Measurements from ENCODE around the gene TKFC. TPM values are rescaled to one million over a fixed set of nuclear protein-coding genes. Genes with fewer than 3 reads are reported as not detected.

The TKFC gene
- total RNA-seq, 4 donors from 2014 or later = 32.9 to 103 (median 40.4) TPM

GRCh38 chr11:61345954-61346843 lies 13.2 kb downstream of the TKFC start:
- H3K4me1 ChIP-seq = peaks cover 0 to 14% (median 7%) of the 10 kb centered on the region in 4 donors
- peaks cover 0 to 11% (median 4%) of the 10 kb centered on the region in 4 donors for H3K36me3 ChIP-seq
- H3K4me3 ChIP-seq = no peak overlapping the region
- WGBS, 2 donors (ENCODE audit: low coverage in 1 of 2) = 80% methylated on average over 9 of the region's 14 CpGs; no CpG with 5 or more reads in 1 of the 2 donors
- peak overlapping the region in 3 of 4 donors; percentile 22 to 48 (median 25) for H3K27ac ChIP-seq
- no peaks in the 10 kb centered on the region for H3K27me3 ChIP-seq
- no peak for DNase-seq
- TF ChIP-seq EP300 (IDR thresholded peaks at IDR 0.05; ENCODE audit: low read depth) (no peak), POLR2AphosphoS5 (IDR thresholded peaks at IDR 0.05) (no peak), CTCF (IDR thresholded peaks at IDR 0.05) (no peak), POLR2A (IDR thresholded peaks at IDR 0.05) (no peak)
- no peaks in the 10 kb centered on the region for H3K9me3 ChIP-seq
- intact Hi-C loops (cut with DNase I; ENCODE audit: low total_unique reads) = no loop called here
- in situ Hi-C loops (cut with MboI; ENCODE audit: low pct_ligation_motif_present in 1 of 4, low pct_unique_long_range_greater_than_20kb in 1 of 4, low sequenced_read_pairs in 3 of 4) = loop anchor here in 1 of 4 donors (25.0 kb wide), 1 partner anchor 509 kb away; the partner anchor contains the start of gene CCDC86

- Histone ChIP-seq H3K36me3 (peaks cover 0 to 20% (median 7%) of the 10 kb centered on the region in 4 donors), H3K4me3 (no peak overlapping the region), H3K4me1 (peaks cover 0 to 14% (median 7%) of the 10 kb centered on the region in 4 donors), H3K27me3 (no peaks in the 10 kb centered on the region), H3K27ac (no peak overlapping the region), H3K9me3 (no peaks in the 10 kb centered on the region)
- WGBS, 2 donors (ENCODE audit: low coverage in 1 of 2) = 68% methylated on average over 11 of the region's 11 CpGs; no CpG with 5 or more reads in 1 of the 2 donors
- in situ Hi-C loops (cut with MboI; ENCODE audit: low pct_ligation_motif_present in 1 of 4, low pct_unique_long_range_greater_than_20kb in 1 of 4, low sequenced_read_pairs in 3 of 4) = loop anchor here in 1 of 4 donors (25.0 kb wide), 1 partner anchor 511 kb away; the partner anchor contains the start of gene CCDC86
- no peak for DNase-seq
- TF ChIP-seq EP300 (IDR thresholded peaks at IDR 0.05; ENCODE audit: low read depth) (no peak), CTCF (IDR thresholded peaks at IDR 0.05) (no peak), POLR2A (IDR thresholded peaks at IDR 0.05) (no peak), POLR2AphosphoS5 (IDR thresholded peaks at IDR 0.05) (no peak)
- intact Hi-C loops (cut with DNase I; ENCODE audit: low total_unique reads) = no loop called here
Observed at GRCh38 chr11:61347916-61348461, 15.0 kb downstream of the TKFC start.

GRCh38 chr11:61349189-61349751 lies 16.2 kb downstream of the TKFC start:
- H3K36me3 ChIP-seq = peaks cover 0 to 21% (median 10%) of the 10 kb centered on the region in 4 donors
- in situ Hi-C loops (cut with MboI; ENCODE audit: low pct_ligation_motif_present in 1 of 4, low pct_unique_long_range_greater_than_20kb in 1 of 4, low sequenced_read_pairs in 3 of 4) = loop anchor here in 1 of 4 donors (25.0 kb wide), 1 partner anchor 512 kb away; the partner anchor contains the start of gene CCDC86

More at GRCh38 chr11:61349189-61349751, 16.2 kb downstream of the TKFC start:
- Histone ChIP-seq H3K4me1 (peaks cover 0 to 26% (median 11%) of the 10 kb centered on the region in 4 donors), H3K4me3 (no peak overlapping the region), H3K27ac (no peak overlapping the region), H3K27me3 (no peaks in the 10 kb centered on the region), H3K9me3 (no peaks in the 10 kb centered on the region)
- DNase-seq = no peak
- 90% methylated on average over 12 of the region's 12 CpGs; no CpG with 5 or more reads in 1 of the 2 donors for WGBS, 2 donors (ENCODE audit: low coverage in 1 of 2)
- intact Hi-C loops (cut with DNase I; ENCODE audit: low total_unique reads) = no loop called here
- TF ChIP-seq CTCF (IDR thresholded peaks at IDR 0.05) (no peak), POLR2AphosphoS5 (IDR thresholded peaks at IDR 0.05) (no peak), POLR2A (IDR thresholded peaks at IDR 0.05) (no peak)
